Stimulated activated naive B cell treated with anti-CD40 and anti-IgM and Interleukin-4, amounts not matched to agents 10 μg/mL and 1 μg/mL and 100 μg/mL, for 72 hours (primary cell): ENCODE data around the gene STARD5.

Experiments used
- ATAC-seq, 2 donors: fragments of 150-1000 bp; cut with Tn5 transposase; replicated peaks; 2 replicates each; pipeline ENCODE4 v1.10.0; 2021; ENCODE audit warnings: moderate library complexity in 1 of 2
- DNase-seq: peaks from one replicate; pipeline ENCODE4 v3.0.0; 2021
- H3K27ac Mint-ChIP-seq: one replicate; pipeline ENCODE4 v1.8.0; 2022; ENCODE audit warnings: mild to moderate bottlenecking, mixed read lengths
- H3K27me3 Mint-ChIP-seq, 2 donors: one replicate each; pipeline ENCODE4 v1.8.0; 2022; ENCODE audit warnings: mixed read lengths in 2 of 2
- H3K36me3 Mint-ChIP-seq, 2 donors: one replicate each; pipeline ENCODE4 v1.8.0; 2022; ENCODE audit warnings: mixed read lengths in 2 of 2, mild to moderate bottlenecking in 1 of 2
- H3K4me1 Mint-ChIP-seq, 2 donors: one replicate each; pipeline ENCODE4 v1.8.0; 2022; ENCODE audit warnings: mixed read lengths in 2 of 2, mild to moderate bottlenecking in 1 of 2
- H3K4me3 Mint-ChIP-seq, 2 donors: one replicate each; pipeline ENCODE4 v1.8.0; 2022; ENCODE audit warnings: mild to moderate bottlenecking in 2 of 2, mixed read lengths in 2 of 2, moderate library complexity in 1 of 2
- H3K9me3 Mint-ChIP-seq, 2 donors: one replicate each; pipeline ENCODE4 v1.8.0; 2022; ENCODE audit warnings: mixed read lengths in 2 of 2, mild to moderate bottlenecking in 1 of 2

STARD5 gene

DNA sequence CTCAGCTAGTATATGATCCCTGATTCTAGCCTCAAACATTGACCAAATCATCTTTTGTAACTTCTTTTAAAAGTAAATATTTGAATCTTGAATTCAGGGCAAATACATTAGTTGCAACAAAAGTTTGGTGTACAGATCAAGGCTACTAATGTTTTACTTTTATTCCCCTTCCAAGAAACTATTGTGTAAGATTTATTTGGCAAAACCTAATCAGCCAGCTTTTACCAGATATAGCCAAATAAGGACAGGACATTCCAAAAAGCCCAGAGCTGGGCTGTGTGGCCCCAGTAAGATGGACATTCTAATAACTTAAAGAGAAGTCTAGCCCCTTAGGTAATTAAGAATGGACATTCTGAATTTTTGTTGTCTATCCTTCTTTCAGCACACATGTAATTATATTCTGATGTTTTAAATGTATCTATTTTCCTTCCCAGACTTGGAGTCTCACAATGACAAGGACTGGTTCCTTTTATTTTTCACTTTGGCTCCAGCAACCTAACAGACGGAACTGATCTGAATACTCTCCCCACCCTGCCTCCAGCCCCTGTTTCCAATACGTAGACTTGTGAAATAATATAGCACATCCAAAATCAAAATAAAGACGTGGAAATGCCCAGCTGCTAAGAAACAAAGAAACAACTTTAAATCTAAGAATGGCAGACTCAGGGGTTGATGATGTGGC lies 48.1 kb downstream of the STARD5 start:
- Mint-ChIP-seq H3K4me1 (peaks cover 11 to 18% of the 10 kb centered on the region in 2 donors), H3K27me3 (no peaks in the 10 kb centered on the region), H3K9me3 (peaks cover 8 to 13% of the 10 kb centered on the region in 2 donors), H3K27ac (no peak overlapping the region), H3K36me3 (peaks cover 5 to 29% of the 10 kb centered on the region in 2 donors), H3K4me3 (no peak overlapping the region)
- DNase-seq (no peak), ATAC-seq (no peak)

DNA sequence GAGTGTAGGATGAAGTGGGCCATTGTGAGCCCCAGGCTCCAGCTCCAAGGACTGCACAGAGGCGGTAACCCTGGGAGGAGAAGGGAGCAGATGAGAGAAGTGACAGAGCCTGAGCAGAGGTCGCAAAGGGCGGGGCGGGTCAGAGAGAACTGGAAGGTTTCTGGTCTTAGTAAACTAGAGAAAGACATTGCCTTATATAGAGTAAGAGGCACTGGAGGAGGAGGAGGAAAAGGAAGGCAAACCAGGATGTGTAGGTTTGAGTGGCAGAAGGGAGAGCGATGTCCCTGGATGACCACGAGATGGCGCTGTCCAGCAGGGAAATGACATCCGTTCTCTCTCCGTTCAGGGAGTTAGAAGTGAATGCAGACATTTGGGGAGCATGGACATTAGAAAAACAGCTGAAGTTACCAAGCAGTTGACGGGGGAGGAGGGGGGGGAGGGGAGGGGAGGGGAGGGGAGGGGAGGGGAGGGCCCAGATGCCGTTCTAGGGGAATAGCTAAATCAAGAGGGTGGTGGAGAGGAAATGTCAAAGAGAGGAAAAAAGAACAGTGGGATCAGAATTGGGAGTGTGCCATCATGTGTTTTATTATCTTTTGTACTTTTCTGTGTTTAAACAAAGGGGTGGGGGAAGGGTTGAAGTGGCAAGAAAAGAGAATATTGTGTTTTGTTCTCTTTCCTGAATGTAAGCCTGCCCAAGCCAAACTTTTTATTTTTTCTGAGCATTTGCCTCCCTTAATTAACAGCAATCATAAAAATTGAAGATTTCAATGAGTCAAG lies 48.8 kb downstream of the STARD5 start:
- Mint-ChIP-seq H3K4me1 (peaks cover 11 to 18% of the 10 kb centered on the region in 2 donors), H3K27me3 (no peaks in the 10 kb centered on the region), H3K27ac (no peak overlapping the region), H3K36me3 (peaks cover 5 to 29% of the 10 kb centered on the region in 2 donors), H3K4me3 (peak overlapping the region in 1 of 2 donors; percentile 60), H3K9me3 (peaks cover 8 to 13% of the 10 kb centered on the region in 2 donors)
- DNase-seq (peak; percentile 58), ATAC-seq (peak; percentile 95 to 96)

DNA sequence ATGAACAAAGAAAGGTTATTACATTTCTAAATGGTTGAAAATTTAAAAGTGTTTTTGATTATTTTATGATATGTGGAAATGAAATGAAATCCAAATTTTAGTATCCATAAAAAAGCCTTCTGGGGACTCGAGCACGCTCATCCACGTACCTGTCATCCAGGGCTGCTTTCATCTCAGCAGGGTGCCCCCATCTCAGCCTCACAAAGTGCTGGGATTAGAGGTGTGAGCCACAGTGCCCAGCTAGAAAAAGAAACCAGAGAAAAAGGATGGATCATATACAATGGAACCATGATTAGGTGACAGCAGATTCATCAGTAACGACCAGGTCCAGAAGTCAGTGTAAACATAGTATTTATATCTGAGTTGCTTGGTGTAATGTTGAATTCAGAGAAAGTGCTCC lies 49.7 kb downstream of the STARD5 start:
- Mint-ChIP-seq H3K9me3 (peaks cover 8 to 13% of the 10 kb centered on the region in 2 donors), H3K36me3 (peaks cover 5 to 29% of the 10 kb centered on the region in 2 donors), H3K4me3 (no peak overlapping the region), H3K27ac (no peak overlapping the region), H3K27me3 (no peaks in the 10 kb centered on the region), H3K4me1 (peaks cover 14 to 22% of the 10 kb centered on the region in 2 donors)
- ATAC-seq (no peak), DNase-seq (no peak)

DNA sequence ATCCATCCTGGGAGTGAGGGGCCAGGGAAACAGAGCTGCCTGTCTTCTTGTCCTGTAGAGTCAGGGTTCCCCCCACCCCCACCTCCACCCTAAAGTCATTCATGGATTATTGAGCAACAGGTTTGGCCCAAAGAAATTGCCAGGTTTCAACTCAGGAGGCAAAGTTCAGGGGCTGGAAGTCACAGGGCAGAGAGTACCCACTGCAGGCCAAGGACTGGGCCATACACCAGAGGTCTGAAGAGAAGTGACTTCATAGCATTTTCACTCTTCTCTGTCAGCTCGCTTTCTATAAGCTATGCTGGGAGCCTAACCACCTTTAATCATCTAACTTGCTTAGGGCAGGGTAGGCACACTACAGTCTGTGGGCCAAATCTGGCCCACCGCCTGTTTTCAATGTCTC lies 50.1 kb downstream of the STARD5 start:
- Mint-ChIP-seq H3K27ac (no peak overlapping the region), H3K4me1 (peaks cover 17 to 26% of the 10 kb centered on the region in 2 donors)

DNA sequence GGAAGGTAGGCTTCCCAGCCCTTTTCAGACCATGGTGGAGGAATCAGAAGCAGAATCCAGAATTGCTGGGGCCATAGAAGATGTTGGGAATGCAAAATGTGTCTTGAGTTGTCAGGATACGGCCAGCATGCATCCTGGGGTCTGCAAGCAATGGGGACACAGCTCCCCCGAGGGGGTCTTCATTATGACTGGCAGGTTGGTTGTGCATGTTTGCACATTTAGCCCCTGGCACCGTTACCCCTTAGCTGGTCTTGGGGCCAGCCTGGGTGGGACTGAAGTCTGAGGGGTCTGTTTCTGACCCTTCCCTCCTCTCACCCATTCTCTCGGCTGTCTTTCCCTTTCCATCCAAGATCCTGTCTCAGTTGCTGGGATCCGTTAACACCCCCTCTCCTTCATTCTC lies 50.7 kb downstream of the STARD5 start:
- Mint-ChIP-seq H3K27ac (no peak overlapping the region), H3K27me3 (no peaks in the 10 kb centered on the region), H3K9me3 (peaks cover 7 to 10% of the 10 kb centered on the region in 2 donors), H3K4me3 (no peak overlapping the region), H3K4me1 (peaks cover 17 to 26% of the 10 kb centered on the region in 2 donors), H3K36me3 (peaks cover 5 to 24% of the 10 kb centered on the region in 2 donors)
- no peak for ATAC-seq
- no peak for DNase-seq

More for the DNA sequence above, 50.1 kb downstream of the STARD5 start:
- DNase-seq = no peak
- no peaks in the 10 kb centered on the region for H3K27me3 Mint-ChIP-seq
- H3K36me3 Mint-ChIP-seq = peaks cover 5 to 29% of the 10 kb centered on the region in 2 donors
- ATAC-seq = no peak
- no peak overlapping the region for H3K4me3 Mint-ChIP-seq
- peaks cover 8 to 13% of the 10 kb centered on the region in 2 donors for H3K9me3 Mint-ChIP-seq

DNA sequence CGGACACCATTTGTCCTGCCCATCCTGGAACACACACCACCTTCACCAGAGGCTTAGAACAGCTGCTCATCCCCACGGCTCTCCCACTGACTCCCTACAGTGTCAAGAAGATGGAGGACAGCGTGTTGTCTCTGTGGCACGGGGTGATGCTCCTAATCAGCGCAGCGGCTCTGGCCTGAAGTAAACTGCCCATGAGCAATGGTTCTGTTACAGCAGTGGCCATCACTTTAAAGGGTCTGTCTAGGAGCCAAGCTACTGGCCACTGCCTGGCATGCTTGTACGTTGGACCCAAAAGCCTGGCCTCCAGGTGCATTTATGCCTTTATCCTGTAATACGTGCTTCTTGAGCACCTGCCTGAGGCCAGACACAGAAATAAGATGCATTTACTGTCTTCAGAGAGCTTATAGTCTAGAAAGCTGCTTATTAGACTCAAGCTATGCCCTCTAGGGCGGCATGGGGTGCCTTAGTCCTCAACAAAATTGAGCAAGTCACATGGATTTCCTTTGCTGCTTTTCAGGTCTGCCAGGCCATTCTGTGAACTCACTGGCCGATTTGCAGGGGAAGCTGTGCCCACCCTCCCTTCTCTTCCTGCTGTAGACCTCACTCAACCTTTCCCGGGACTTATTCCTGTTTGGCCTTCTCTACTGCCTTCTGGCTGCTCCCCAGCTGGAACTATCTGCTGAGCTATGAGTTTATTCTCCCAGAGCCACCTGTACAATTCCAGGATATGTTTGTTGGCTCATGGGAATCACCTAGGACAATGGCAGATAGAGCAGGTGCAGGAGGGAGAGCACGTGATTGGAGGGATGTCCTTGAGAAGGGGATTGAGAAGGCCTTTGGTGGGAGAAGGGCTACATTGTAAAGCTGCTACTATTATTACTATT lies 51.9 kb downstream of the STARD5 start:
- peaks cover 17 to 26% of the 10 kb centered on the region in 2 donors for H3K4me1 Mint-ChIP-seq
- H3K27me3 Mint-ChIP-seq = no peaks in the 10 kb centered on the region
- H3K27ac Mint-ChIP-seq = no peak overlapping the region
- H3K36me3 Mint-ChIP-seq = peaks cover 2 to 23% of the 10 kb centered on the region in 2 donors
- peaks cover 3 to 5% of the 10 kb centered on the region in 2 donors for H3K9me3 Mint-ChIP-seq
- H3K4me3 Mint-ChIP-seq = no peak overlapping the region
- no peak for ATAC-seq
- no peak for DNase-seq

DNA sequence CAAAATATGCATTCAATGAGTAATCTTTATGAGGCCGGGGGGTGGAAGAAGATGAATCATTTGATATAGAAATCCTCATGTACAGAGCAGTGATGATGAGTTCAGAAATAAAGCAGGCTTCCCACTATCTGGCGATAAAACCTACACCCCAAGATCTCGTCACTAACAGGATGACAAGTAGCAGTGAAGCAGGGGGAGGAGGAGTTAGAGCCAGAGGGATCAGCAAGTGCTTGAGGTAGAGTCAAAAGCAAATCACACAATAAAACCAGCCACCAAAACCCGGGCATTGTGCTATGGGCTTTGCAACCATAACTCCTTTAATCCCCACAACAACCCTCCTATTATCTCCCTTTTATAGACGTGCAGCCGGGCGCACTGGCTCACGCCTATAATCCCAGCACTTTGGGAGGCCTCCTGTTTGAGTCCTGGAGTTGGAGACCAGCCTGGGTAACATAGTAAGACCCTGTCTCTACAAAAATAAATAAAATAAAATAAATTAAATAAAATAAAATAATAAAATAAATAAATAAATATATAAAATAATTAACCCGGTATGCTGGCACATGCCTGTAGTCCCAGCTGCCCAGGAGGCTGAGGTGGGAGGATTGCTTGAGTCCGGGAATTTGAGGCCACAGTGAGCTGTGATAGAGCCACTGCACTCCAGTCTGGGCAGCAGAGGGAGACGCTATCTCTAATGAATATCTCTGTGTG lies 53.0 kb downstream of the STARD5 start:
- Mint-ChIP-seq H3K27me3 (no peaks in the 10 kb centered on the region), H3K27ac (no peak overlapping the region), H3K4me3 (no peak overlapping the region), H3K9me3 (no peaks in the 10 kb centered on the region), H3K36me3 (peaks cover 0 to 16% of the 10 kb centered on the region in 2 donors), H3K4me1 (peaks cover 22 to 31% of the 10 kb centered on the region in 2 donors)
- ATAC-seq (no peak), DNase-seq (no peak)

DNA sequence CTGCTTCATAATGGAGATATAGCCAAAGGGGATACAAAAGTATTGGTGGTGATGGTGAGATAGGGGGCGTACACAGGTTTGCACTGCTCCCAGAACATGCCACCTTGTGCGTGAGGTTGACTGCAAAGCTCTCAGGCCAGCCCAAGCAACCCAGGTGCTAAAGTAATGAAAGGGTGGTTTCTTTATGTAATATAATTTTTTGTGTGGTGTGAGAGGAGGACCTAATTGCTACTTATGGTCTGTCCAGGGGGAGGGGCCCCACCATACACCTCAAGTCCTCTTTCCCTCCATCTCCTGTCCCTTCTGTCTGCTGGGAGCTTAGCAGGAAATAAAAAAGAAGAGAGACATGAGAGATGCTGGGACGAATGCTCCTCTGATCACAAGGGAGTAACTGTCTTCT lies 53.8 kb downstream of the STARD5 start:
- ATAC-seq (no peak), DNase-seq (no peak)
- Mint-ChIP-seq H3K36me3 (peaks cover 0 to 16% of the 10 kb centered on the region in 2 donors), H3K4me3 (no peak overlapping the region), H3K27me3 (no peaks in the 10 kb centered on the region), H3K27ac (no peak overlapping the region), H3K9me3 (no peaks in the 10 kb centered on the region), H3K4me1 (peaks cover 26 to 34% of the 10 kb centered on the region in 2 donors)

DNA sequence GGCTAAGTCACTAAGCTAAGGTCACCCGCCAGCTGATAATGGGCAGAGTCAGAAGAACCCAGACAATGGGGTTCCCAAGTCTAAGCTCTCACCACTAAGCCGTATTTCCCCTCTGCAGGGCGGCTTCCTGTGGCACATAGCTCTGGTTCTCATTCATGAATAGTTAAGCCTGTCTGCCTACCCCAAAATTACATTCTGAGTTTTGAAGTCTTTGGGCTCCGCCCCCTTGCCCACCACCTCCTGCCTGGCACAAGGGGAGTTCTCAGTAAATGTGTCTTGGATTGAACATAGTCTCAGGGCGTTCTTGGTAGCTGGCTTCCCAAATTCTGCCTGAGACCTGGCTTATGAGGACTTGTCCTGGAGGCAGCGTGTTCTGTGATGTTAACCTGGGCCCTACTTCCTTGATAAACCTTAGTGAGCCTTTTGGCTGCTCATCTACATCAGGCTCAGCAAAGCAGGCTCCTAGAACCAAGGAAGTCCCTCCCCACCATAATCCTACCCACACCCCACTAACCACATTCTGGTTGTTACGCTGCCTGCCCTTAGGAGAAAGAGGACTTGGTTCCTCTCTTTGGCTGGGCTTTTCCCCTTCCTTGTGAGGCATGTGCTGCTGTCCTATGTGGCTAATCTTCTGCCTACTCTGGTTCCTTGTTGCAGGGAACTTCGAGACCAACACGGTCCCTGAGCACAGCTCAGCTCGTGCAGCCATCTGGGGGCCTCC lies 54.9 kb downstream of the STARD5 start:
- no peaks in the 10 kb centered on the region for H3K9me3 Mint-ChIP-seq
- no peak overlapping the region for H3K4me3 Mint-ChIP-seq
- ATAC-seq (peak; percentile 15 to 48), DNase-seq (no peak)
- no peaks in the 10 kb centered on the region for H3K27me3 Mint-ChIP-seq
- H3K36me3 Mint-ChIP-seq = peaks cover 0 to 21% of the 10 kb centered on the region in 2 donors
- peak overlapping the region; percentile 80 for H3K27ac Mint-ChIP-seq
- H3K4me1 Mint-ChIP-seq = peaks cover 21 to 31% of the 10 kb centered on the region in 2 donors

DNA sequence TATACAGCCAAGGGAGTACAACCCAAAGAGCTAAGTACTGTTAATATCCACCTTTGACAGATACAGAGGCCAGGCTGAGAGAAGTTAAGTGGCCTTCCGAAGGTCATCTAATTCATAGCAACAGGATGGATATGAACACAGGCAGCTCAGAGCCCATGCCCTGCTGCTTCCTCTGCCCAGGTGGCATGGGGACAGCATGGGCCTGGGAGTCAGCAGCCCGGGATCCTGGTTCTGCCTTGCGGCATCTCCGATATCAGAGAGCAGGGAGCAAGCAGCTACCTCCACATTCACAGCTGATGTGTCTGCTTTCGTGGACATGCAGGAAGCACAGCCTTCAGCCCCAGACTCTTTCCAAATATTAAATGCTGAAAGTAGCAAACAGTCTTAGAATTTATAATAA lies 55.6 kb downstream of the STARD5 start:
- no peak overlapping the region for H3K27ac Mint-ChIP-seq
- peaks cover 21 to 31% of the 10 kb centered on the region in 2 donors for H3K4me1 Mint-ChIP-seq
- ATAC-seq (no peak), DNase-seq (no peak)
- H3K9me3 Mint-ChIP-seq = no peaks in the 10 kb centered on the region
- H3K27me3 Mint-ChIP-seq = no peaks in the 10 kb centered on the region
- no peak overlapping the region for H3K4me3 Mint-ChIP-seq
- peaks cover 0 to 16% of the 10 kb centered on the region in 2 donors for H3K36me3 Mint-ChIP-seq

DNA sequence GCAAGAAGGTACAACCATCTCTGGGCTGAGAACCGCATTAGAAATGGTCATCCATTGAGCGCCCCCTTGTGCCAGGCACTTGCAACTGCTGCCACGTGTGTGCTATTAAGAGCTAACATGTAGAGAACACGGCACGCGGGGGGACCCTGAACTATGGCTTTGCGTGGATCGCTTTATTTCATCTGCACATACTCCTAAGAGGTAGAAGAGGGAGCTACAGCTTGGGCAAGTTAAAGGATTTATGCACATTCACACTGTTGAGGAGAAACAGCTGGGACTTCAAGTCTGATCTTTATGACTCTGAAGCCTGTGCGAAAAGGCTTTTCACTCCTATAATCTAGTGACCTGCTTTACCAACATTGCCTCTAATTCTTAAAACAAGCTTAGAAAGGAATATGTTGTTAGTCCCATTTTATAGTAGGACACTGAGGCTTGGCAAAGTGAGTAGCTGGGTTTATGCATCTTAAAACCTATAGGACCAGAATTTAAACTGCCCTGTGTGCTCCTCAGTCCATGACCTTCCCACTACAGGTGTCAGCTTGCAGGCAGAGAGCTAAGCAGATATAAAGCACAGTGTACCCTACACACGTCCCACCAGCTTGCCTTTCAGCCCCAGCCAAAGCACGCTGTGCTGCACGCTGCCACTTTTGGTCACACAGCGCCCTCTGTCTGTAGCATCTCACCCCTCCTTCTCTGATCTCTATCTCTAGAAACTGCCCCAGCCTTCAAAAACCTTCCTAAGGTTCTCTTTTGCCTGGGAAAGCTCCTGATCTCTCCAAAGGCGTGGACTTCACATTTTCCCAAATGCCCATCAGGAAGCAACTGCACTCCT lies 57.8 kb downstream of the STARD5 start:
- DNase-seq (peak; percentile 71), ATAC-seq (peak; percentile 90 to 92)
- Mint-ChIP-seq H3K36me3 (peaks cover 0 to 13% of the 10 kb centered on the region in 2 donors), H3K4me3 (peak overlapping the region; percentile 74 to 75), H3K9me3 (no peaks in the 10 kb centered on the region), H3K4me1 (peaks cover 21 to 31% of the 10 kb centered on the region in 2 donors), H3K27me3 (no peaks in the 10 kb centered on the region), H3K27ac (no peak overlapping the region)

DNA sequence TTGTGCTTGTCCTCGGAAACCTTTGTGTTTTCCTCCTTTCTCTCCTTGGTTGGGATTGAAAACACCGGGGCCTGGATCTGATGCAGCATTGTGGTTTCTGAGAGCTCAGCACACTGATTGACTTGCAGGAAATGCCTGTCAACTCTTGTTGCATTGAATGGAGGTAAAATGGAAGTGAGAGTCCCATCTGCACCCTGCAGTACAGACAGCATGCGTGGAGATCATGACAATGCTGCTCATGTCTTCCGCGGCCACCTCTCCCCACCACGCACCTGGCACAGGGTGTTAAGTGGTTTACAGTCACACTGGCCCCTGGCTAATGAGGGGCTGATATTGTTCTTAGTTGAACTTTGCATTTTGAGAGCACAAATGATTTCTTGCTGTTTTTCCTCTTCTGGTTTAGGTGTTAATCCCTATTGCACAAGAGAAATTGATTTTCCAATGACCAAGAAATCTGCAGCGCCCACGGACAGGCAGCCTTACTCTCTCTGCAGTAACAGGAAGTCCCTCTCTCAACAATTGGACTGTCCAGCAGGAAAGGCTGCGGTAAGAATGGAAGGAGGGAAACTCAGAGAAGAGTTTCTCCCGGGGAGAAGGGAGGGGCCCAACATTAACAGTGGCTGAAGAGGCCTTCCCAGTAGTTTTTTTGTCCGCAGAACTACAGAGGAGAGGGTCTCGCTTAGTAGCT lies 58.5 kb downstream of the STARD5 start:
- no peaks in the 10 kb centered on the region for H3K9me3 Mint-ChIP-seq
- peak overlapping the region; percentile 73 to 75 for H3K4me3 Mint-ChIP-seq
- no peak overlapping the region for H3K27ac Mint-ChIP-seq
- peaks cover 21 to 31% of the 10 kb centered on the region in 2 donors for H3K4me1 Mint-ChIP-seq
- H3K27me3 Mint-ChIP-seq = no peaks in the 10 kb centered on the region
- ATAC-seq = peak; percentile 49 to 56
- no peak for DNase-seq
- H3K36me3 Mint-ChIP-seq = peaks cover 0 to 13% of the 10 kb centered on the region in 2 donors
